HTR-8/SVneo (cell line): ENCODE results near the gene PHF21A.
A peak's percentile ranks its signal among the peaks of the same experiment; 100 is the strongest.

ENCODE experiments used
- DNase-seq: peaks from one replicate; pipeline ENCODE4 v3.0.0; 2011; ENCODE audit warnings: low spot score, mixed read lengths; ENCODE audit not compliant: insufficient read length
- FAIRE-seq: peaks from 2 replicates; lab custom pipeline; 2011; peaks lifted over from hg19 to GRCh38; lab: Jason Lieb, UNC

PHF21A gene

GRCh38 chr11:46099963-46100316 is 21.3 kb downstream of the PHF21A start:
- no peak for DNase-seq
- FAIRE-seq, result no peak

- DNase-seq, result no peak
- FAIRE-seq, result no peak
These were observed 30.9 kb downstream of the PHF21A start for GRCh38 chr11:46090375-46090774.

GRCh38 chr11:46079662-46080061 is 41.6 kb downstream of the PHF21A start:
- DNase-seq (no peak), FAIRE-seq (no peak)

GRCh38 chr11:46075928-46076327 is 45.3 kb downstream of the PHF21A start:
- DNase-seq, result no peak
- FAIRE-seq, result no peak

- no peak for DNase-seq
- no peak for FAIRE-seq
These were observed 46.1 kb downstream of the PHF21A start for GRCh38 chr11:46075168-46075567.

- DNase-seq (no peak), FAIRE-seq (no peak)
These were observed 47.6 kb downstream of the PHF21A start for GRCh38 chr11:46073632-46074031.

GRCh38 chr11:46072172-46072964 is 48.9 kb downstream of the PHF21A start:
- FAIRE-seq, result no peak
- DNase-seq, result no peak

- DNase-seq (no peak), FAIRE-seq (no peak)
These were observed 50.2 kb downstream of the PHF21A start for GRCh38 chr11:46071091-46071490.

- DNase-seq (no peak), FAIRE-seq (no peak)
These were observed 51.7 kb downstream of the PHF21A start for GRCh38 chr11:46069595-46069994.

- DNase-seq (no peak), FAIRE-seq (no peak)
These were observed 54.9 kb downstream of the PHF21A start for GRCh38 chr11:46066335-46066734.

- no peak for FAIRE-seq
These were observed 55.6 kb downstream of the PHF21A start for GRCh38 chr11:46065681-46066080.

GRCh38 chr11:46064221-46064620 is 57.0 kb downstream of the PHF21A start:
- no peak for FAIRE-seq
- DNase-seq, result no peak

More at GRCh38 chr11:46065681-46066080, 55.6 kb downstream of the PHF21A start:
- no peak for DNase-seq

GRCh38 chr11:46063138-46063537 is 58.1 kb downstream of the PHF21A start:
- no peak for FAIRE-seq

GRCh38 chr11:46060013-46060412 is 61.2 kb downstream of the PHF21A start:
- DNase-seq, result no peak
- FAIRE-seq, result no peak

More at GRCh38 chr11:46063138-46063537, 58.1 kb downstream of the PHF21A start:
- DNase-seq, result no peak

- DNase-seq, result no peak
- no peak for FAIRE-seq
These were observed 63.8 kb downstream of the PHF21A start for GRCh38 chr11:46057489-46057888.

GRCh38 chr11:46055371-46055770 is 65.9 kb downstream of the PHF21A start:
- FAIRE-seq (no peak), DNase-seq (no peak)

- no peak for FAIRE-seq
- DNase-seq, result no peak
These were observed 70.2 kb downstream of the PHF21A start for GRCh38 chr11:46051102-46051501.

- FAIRE-seq, result no peak
- DNase-seq, result no peak
These were observed 70.6 kb downstream of the PHF21A start for GRCh38 chr11:46050662-46051061.

GRCh38 chr11:46050003-46050461 is 71.2 kb downstream of the PHF21A start:
- FAIRE-seq (no peak), DNase-seq (peak; percentile 8)

GRCh38 chr11:46049325-46049897 is 71.8 kb downstream of the PHF21A start:
- no peak for FAIRE-seq
- DNase-seq, result no peak

GRCh38 chr11:46048198-46048597 is 73.1 kb downstream of the PHF21A start:
- DNase-seq (no peak), FAIRE-seq (no peak)

GRCh38 chr11:46047520-46047919 is 73.7 kb downstream of the PHF21A start:
- no peak for FAIRE-seq
- DNase-seq, result no peak
